ENCODE results near the gene EPHA1. TPM values are rescaled to one million over a fixed set of nuclear protein-coding genes. Genes with fewer than 3 reads are reported as not detected.
"Not testable (repeated sequence)": the region's sequence is repeated elsewhere in the genome, so short reads cannot be mapped to it uniquely, and the experiment has no call there.

The EPHA1 gene
- total RNA-seq, 2 donors from 2014 or later, result 0.71 TPM; not detected in 1

GRCh38 chr7:143418681-143419458, 10.2 kb upstream of the EPHA1 start:
- no peaks in the 10 kb centered on the region for H3K36me3 ChIP-seq
- no peaks in the 10 kb centered on the region for H3K27me3 ChIP-seq
- no peak overlapping the region for H3K4me3 ChIP-seq
- no peaks in the 10 kb centered on the region for H3K9me3 ChIP-seq
- no peaks in the 10 kb centered on the region for H3K4me1 ChIP-seq
- no peak for DNase-seq (ENCODE audit: low spot score)
- no peak overlapping the region for H3K27ac ChIP-seq
- no peak for TF ChIP-seq CTCF (IDR thresholded peaks at IDR 0.05)

GRCh38 chr7:143417734-143418383, 9.2 kb upstream of the EPHA1 start:
- no peaks in the 10 kb centered on the region for H3K36me3 ChIP-seq
- DNase-seq (ENCODE audit: low spot score), result no peak
- H3K9me3 ChIP-seq, result no peaks in the 10 kb centered on the region
- no peaks in the 10 kb centered on the region for H3K4me1 ChIP-seq
- H3K27ac ChIP-seq, result no peak overlapping the region
- no peak overlapping the region for H3K4me3 ChIP-seq
- TF ChIP-seq CTCF (IDR thresholded peaks at IDR 0.05), result no peak
- H3K27me3 ChIP-seq, result no peaks in the 10 kb centered on the region

GRCh38 chr7:143416565-143417149, 8.0 kb upstream of the EPHA1 start:
- no peak overlapping the region for H3K27ac ChIP-seq
- DNase-seq (ENCODE audit: low spot score), result no peak
- no peak overlapping the region for H3K4me3 ChIP-seq
- peak; percentile 76 to 82 for TF ChIP-seq CTCF (IDR thresholded peaks at IDR 0.05)
- peaks cover 0 to 5% of the 10 kb centered on the region in 2 donors for H3K4me1 ChIP-seq
- H3K27me3 ChIP-seq, result no peaks in the 10 kb centered on the region
- no peaks in the 10 kb centered on the region for H3K9me3 ChIP-seq
- no peaks in the 10 kb centered on the region for H3K36me3 ChIP-seq

GRCh38 chr7:143415742-143416397, 7.2 kb upstream of the EPHA1 start:
- Histone ChIP-seq H3K27ac (no peak overlapping the region), H3K27me3 (no peaks in the 10 kb centered on the region), H3K36me3 (no peaks in the 10 kb centered on the region), H3K4me3 (no peak overlapping the region), H3K4me1 (peaks cover 0 to 5% of the 10 kb centered on the region in 2 donors), H3K9me3 (no peaks in the 10 kb centered on the region)
- no peak for DNase-seq (ENCODE audit: low spot score)
- TF ChIP-seq CTCF (IDR thresholded peaks at IDR 0.05), result no peak

- not testable (repeated sequence) for H3K4me3 ChIP-seq; H3K36me3 ChIP-seq; H3K27me3 ChIP-seq; H3K9me3 ChIP-seq; H3K27ac ChIP-seq; DNase-seq (ENCODE audit: low spot score)
- peaks cover 0 to 11% of the 10 kb centered on the region in 2 donors for H3K4me1 ChIP-seq
Observed at GRCh38 chr7:143415209-143415608, 6.6 kb upstream of the EPHA1 start.

GRCh38 chr7:143413123-143413522, 4.5 kb upstream of the EPHA1 start:
- Histone ChIP-seq H3K27ac (no peak overlapping the region), H3K4me3 (no peak overlapping the region), H3K36me3 (no peaks in the 10 kb centered on the region), H3K9me3 (no peaks in the 10 kb centered on the region), H3K4me1 (peaks cover 0 to 30% of the 10 kb centered on the region in 2 donors), H3K27me3 (no peaks in the 10 kb centered on the region)
- TF ChIP-seq CTCF (IDR thresholded peaks at IDR 0.05), result no peak
- peak; percentile 32 for DNase-seq (ENCODE audit: low spot score)

Data from right atrium auricular region (tissue), 2 donors.